Left ventricle myocardium inferior (tissue), 1 donor: ENCODE data around the gene VWA1. TPM values are rescaled to one million over a fixed set of nuclear protein-coding genes. Genes with fewer than 3 reads are reported as not detected.

Experiments
- DNase-seq: peaks from one replicate; pipeline ENCODE4 v3.0.0-alpha.2; 2020
- H3K27ac ChIP-seq: fragments of 200-600 bp; replicated peaks from 2 replicates; pipeline ENCODE4 v1.8.0; 2021
- H3K27me3 ChIP-seq: fragments of 200-600 bp; 2 replicates; pipeline ENCODE4 v1.8.0; 2021; ENCODE audit warnings: low read depth
- H3K36me3 ChIP-seq: fragments of 200-600 bp; 2 replicates; pipeline ENCODE4 v1.8.0; 2021
- H3K4me1 ChIP-seq: fragments of 200-600 bp; 2 replicates; pipeline ENCODE4 v1.8.0; 2021
- H3K4me3 ChIP-seq: fragments of 200-600 bp; 2 replicates; pipeline ENCODE4 v1.8.0; 2021; ENCODE audit warnings: mild to moderate bottlenecking, moderate library complexity
- H3K9me3 ChIP-seq: fragments of 200-600 bp; replicated peaks from 2 replicates; pipeline ENCODE4 v1.8.0; 2021
- CTCF ChIP-seq: fragments of 200-600 bp; IDR thresholded peaks from 2 replicates; pipeline ENCODE4 v1.8.0; 2021; ENCODE audit warnings: antibody characterized with exemption, mild to moderate bottlenecking, borderline replicate concordance
- intact Hi-C: fragments of 100-400 bp; cut with micrococcal nuclease; formaldehyde crosslinking; loops from one replicate; pipeline ENCODE4 v1.11.0; 2022
- total RNA-seq: library from RNA; stranded (reverse); fragmentation: NEBNext Ultra II Directional; extraction: Animal tissue kit (Norgen Biotek cat#: 25700); gene quantifications from one replicate; pipeline ENCODE4 v1.2.1, GENCODE V29; 2021
- donor health status: DM: no; HTN: yes; CAD: no; lungs with severe emphysema.

Gene VWA1
- total RNA-seq, 1 donor from 2014 or later: 13.7 TPM

- peaks cover 76% of the 10 kb centered on the region for H3K36me3 ChIP-seq
- H3K4me3 ChIP-seq: peak overlapping the region; percentile 99
- H3K27ac ChIP-seq: peak overlapping the region; percentile 96
- no peaks in the 10 kb centered on the region for H3K27me3 ChIP-seq
- no peak for TF ChIP-seq CTCF
- no peak for DNase-seq
- H3K9me3 ChIP-seq: no peaks in the 10 kb centered on the region
- peaks cover 85% of the 10 kb centered on the region for H3K4me1 ChIP-seq
- intact Hi-C loops: no loop called here
Observed at GRCh38 chr1:1397839-1398523, 37.5 kb upstream of the VWA1 start.

DNA sequence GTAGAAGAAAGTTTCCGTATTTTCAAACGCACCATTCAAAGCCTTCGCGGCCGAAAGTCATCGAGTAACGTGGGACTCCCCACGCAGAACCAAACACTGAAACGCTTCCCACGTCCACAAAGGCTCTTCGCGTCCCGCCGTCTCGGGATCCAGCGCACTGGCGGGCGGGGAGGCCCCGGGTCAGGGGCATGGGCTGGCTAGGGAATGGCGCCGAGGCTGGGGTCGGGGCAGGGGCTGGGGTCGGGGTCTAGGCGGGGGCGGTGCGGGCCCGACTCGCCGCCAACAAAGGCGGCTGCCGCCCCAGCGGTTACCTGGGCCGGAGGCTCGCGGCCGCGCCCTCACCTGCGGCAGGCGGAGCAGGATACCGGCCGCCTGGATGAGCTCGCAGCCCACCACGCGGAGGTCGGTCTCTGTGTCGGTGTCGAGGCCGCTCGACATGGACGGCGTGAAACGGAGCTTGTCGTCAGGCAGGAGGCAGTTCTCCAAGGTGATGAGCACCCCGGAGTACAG, 36.8 kb upstream of the VWA1 start:
- H3K27me3 ChIP-seq: no peaks in the 10 kb centered on the region
- intact Hi-C loops: no loop called here
- peaks cover 80% of the 10 kb centered on the region for H3K4me1 ChIP-seq

DNA sequence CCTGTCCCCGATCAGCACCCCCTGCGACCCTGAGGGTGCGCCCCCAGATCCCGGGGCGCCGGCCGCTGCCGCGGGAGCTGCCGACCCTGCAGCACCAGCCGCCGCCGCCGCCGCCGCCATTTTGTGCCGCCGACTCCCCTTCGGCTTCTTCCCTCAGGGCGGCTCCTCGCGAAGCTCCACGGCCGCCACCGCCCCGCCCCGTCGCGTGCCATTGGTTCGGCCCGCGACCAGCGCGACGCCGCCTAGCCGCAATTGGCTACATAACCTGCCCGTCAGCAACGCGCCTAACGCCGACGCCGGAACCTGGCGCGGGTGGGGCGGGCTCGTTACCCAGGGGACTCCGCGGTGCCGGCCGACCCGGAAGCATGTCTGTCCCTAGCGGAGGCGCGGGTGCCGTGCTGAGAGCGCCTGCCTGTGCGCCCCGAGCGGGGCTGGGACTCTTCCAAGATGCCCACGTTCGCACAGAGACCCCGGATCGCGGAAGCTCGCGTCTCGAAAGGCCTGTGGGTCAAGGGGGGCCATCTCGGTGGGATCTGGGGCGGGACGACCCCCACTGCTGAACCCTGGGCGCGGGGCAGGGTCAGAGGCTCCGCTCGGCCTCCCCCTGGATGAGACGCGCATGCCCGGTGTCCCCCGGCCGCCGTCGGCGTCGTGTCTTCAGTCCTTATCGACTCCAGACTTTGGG, 36.2 kb upstream of the VWA1 start, which contains the start of gene CCNL2:
TSS of gene CCNL2 (minus strand) at position 149 of the 685 bp plus-strand sequence. CDS start at position 120, 29 bp downstream.
- Histone ChIP-seq H3K4me1 (peaks cover 75% of the 10 kb centered on the region), H3K4me3 (peak within 1 kb of the TSS; percentile 99), H3K27ac (peak within 1 kb of the TSS; percentile 96), H3K36me3 (peaks cover 76% of the 10 kb centered on the region), H3K9me3 (no peaks in the 10 kb centered on the region), H3K27me3 (no peaks in the 10 kb centered on the region)
- TF ChIP-seq CTCF: peak; percentile 76
- intact Hi-C loops: no loop called here
- DNase-seq: peak; percentile 99

More for the DNA sequence above, 36.8 kb upstream of the VWA1 start:
- peaks cover 76% of the 10 kb centered on the region for H3K36me3 ChIP-seq
- no peak for TF ChIP-seq CTCF
- no peaks in the 10 kb centered on the region for H3K9me3 ChIP-seq
- DNase-seq: no peak
- peak overlapping the region; percentile 99 for H3K4me3 ChIP-seq
- H3K27ac ChIP-seq: peak overlapping the region; percentile 96

- H3K27me3 ChIP-seq: no peaks in the 10 kb centered on the region
- H3K9me3 ChIP-seq: no peaks in the 10 kb centered on the region
- intact Hi-C loops: no loop called here
- TF ChIP-seq CTCF: no peak
- H3K36me3 ChIP-seq: peaks cover 76% of the 10 kb centered on the region
- peak overlapping the region; percentile 96 for H3K27ac ChIP-seq
- H3K4me1 ChIP-seq: peaks cover 72% of the 10 kb centered on the region
- peak overlapping the region; percentile 99 for H3K4me3 ChIP-seq
- DNase-seq: no peak
Observed at GRCh38 chr1:1399872-1400575, 35.5 kb upstream of the VWA1 start.

DNA sequence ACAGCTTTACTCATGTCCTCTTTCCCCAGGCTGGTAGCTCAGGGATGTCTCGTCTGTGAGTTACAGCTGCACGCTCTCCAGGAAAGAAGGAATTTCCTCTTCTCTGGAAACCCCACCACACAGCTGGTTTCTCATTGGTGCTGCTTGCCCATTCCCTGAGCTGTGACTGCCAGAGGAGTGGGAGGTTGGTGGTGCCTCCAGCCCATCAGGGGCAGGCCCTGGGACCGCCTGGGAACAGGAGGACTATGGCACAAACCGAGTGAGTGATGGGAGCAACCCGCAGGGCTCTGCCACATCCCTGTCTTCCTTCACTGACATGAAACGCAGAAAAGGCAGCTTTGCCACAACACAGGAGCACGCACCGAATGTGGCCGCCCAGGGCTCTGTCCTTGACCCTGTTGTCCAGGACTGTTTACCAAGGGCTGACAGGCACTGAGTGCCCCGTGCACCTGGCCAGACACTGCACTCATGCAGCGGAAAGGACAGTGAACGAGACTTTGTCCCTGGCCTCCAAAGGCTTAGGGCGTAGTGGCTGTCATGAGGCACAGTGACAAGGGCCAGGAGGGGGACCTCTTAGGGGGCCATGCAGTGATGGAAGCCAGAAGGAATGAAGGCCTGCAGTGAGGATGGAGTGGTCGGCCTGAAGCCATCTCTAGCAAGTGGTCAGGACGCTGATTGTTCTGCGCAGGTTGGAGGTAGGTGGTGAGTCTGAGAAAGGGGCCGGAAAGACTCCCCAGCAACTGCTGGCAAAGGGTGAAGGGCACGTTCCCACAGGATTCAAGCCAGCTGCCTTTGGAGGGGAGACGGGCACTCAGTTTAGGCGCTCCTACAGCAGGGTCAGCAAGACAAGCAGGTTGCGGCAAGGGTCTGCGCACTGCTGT, 34.7 kb upstream of the VWA1 start:
- H3K4me3 ChIP-seq: peak overlapping the region; percentile 99

More for the DNA sequence above, 34.7 kb upstream of the VWA1 start:
- TF ChIP-seq CTCF: no peak
- Histone ChIP-seq H3K36me3 (peaks cover 76% of the 10 kb centered on the region), H3K9me3 (no peaks in the 10 kb centered on the region), H3K27ac (peak overlapping the region; percentile 96), H3K27me3 (no peaks in the 10 kb centered on the region), H3K4me1 (peaks cover 72% of the 10 kb centered on the region)
- intact Hi-C loops: no loop called here
- DNase-seq: no peak
